Natural killer cell (primary cell): Measurements from ENCODE around the gene ABCA8. TPM values are rescaled to one million over a fixed set of nuclear protein-coding genes. Genes with fewer than 3 reads are reported as not detected.
"Not testable (repeated sequence)": the region's sequence is repeated elsewhere in the genome, so short reads cannot be mapped to it uniquely, and the experiment has no call there.

Source experiments
- ATAC-seq, 3 donors: fragments of 150-1000 bp in 2 of 3; fragments of 200-7000 bp in 1 of 3; cut with Tn5 transposase; 1 replicate in 1 of 3; 2 replicates in 2 of 3; pipeline ENCODE4 v1.10.0; 2021; ENCODE audit warnings: mild to moderate bottlenecking in 2 of 3, moderate library complexity in 2 of 3
- DNase-seq, 2 donors: peaks; one replicate each; pipeline versions ENCODE4 v3.0.0 to v3.0.0-alpha.2; 2013 to 2021; ENCODE audit warnings: mixed read lengths in 1 of 2
- H3K27ac ChIP-seq: one replicate; pipeline ENCODE4 v1.5.1; 2013; ENCODE audit warnings: mild to moderate bottlenecking, low read length
- H3K27me3 ChIP-seq: one replicate; pipeline ENCODE4 v1.6.1; 2013; ENCODE audit warnings: low read length; ENCODE audit not compliant: control insufficient read depth, insufficient read depth
- H3K36me3 ChIP-seq: one replicate; pipeline ENCODE4 v1.6.1; 2013; ENCODE audit warnings: low read length; ENCODE audit not compliant: control insufficient read depth, insufficient read depth
- H3K4me1 ChIP-seq: one replicate; pipeline ENCODE4 v1.6.1; 2013; ENCODE audit warnings: low read length; ENCODE audit not compliant: control insufficient read depth, insufficient read depth
- H3K4me3 ChIP-seq: one replicate; pipeline ENCODE4 v1.5.1; 2013; ENCODE audit warnings: low read length
- H3K9me3 ChIP-seq: one replicate; pipeline ENCODE4 v1.6.1; 2013; ENCODE audit warnings: low read length; ENCODE audit not compliant: control insufficient read depth, insufficient read depth
- H3K27ac Mint-ChIP-seq, 2 donors: one replicate each; pipeline ENCODE4 v1.8.0; 2022; ENCODE audit warnings: mild to moderate bottlenecking in 2 of 2, mixed read lengths in 2 of 2, moderate library complexity in 1 of 2
- H3K27me3 Mint-ChIP-seq, 2 donors: one replicate each; pipeline ENCODE4 v1.8.0; 2022; ENCODE audit warnings: low read depth in 2 of 2, mixed read lengths in 2 of 2
- H3K36me3 Mint-ChIP-seq: one replicate; pipeline ENCODE4 v1.8.0; 2022; ENCODE audit warnings: mixed read lengths
- H3K4me1 Mint-ChIP-seq, 2 donors: one replicate each; pipeline ENCODE4 v1.8.0; 2022; ENCODE audit warnings: mixed read lengths in 2 of 2
- H3K4me3 Mint-ChIP-seq: one replicate; pipeline ENCODE4 v1.8.0; 2022; ENCODE audit warnings: mild to moderate bottlenecking, moderate library complexity, mixed read lengths
- H3K9me3 Mint-ChIP-seq, 2 donors: one replicate each; pipeline ENCODE4 v1.8.0; 2022; ENCODE audit warnings: mixed read lengths in 2 of 2
- CTCF ChIP-seq: fragments of 200-600 bp; IDR thresholded peaks from one replicate; pipeline ENCODE4 v1.8.0; 2022; ENCODE audit warnings: antibody characterized with exemption
- WGBS: methylation state at CpG from one replicate; pipeline ENCODE4 v1.1.7; 2013; ENCODE audit warnings: missing lambda C conversion rate; ENCODE audit not compliant: insufficient coverage; 5-methylcytosine and 5-hydroxymethylcytosine counted together
- intact Hi-C: fragments of 100-400 bp; cut with micrococcal nuclease; formaldehyde crosslinking; loops from one replicate; pipeline ENCODE4 v1.14.2; 2022
- total RNA-seq, 4 donors: library from RNA; stranded (reverse); fragments of 120-200 nt in 1 of 4; gene quantifications; one replicate each; pipeline versions ENCODE4 v1.2.3 to v1.2.4, GENCODE V29; 2013 to 2022

The ABCA8 gene
- total RNA-seq, result not detected
- total RNA-seq (2013), result not detected

DNA sequence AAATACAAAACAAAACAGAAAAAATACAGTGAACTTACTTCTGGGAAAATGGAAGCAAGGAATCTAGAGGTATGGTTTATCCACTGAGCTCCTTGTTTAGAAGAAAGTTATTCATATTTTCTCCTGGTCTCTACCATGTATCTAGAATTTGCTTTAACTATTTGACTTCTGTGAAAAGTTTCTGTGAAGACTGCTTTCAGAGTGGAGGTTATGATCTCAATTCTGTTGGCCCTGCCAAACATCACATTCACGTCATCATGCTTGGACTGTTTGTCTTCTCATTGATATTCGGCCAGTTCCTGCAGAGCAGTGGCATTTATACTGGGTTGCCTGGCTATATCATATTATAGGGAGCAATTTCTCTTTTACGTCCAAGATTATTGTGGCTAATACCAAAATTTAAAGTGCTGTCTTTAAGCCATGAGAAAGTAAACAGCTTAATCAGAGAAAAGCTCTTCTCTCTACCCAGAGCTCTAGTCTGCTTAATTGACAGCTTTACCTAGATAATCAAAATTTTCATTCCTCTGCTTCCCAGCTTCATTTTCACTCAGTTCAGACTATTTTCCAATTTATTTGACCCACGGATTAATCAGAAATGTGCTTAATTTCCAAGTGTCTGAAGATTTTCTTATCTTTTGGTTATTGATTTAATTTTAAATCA lies at the start of gene ABCA8:
Gene ABCA8, minus strand, starts transcription at position 212 of the 661 bp plus-strand sequence. CDS start 13,358 bp downstream, outside the sequence.
- no peaks in the 10 kb centered on the region for H3K27me3 ChIP-seq
- no peak within 1 kb of the TSS for H3K4me3 ChIP-seq
- H3K27ac ChIP-seq, result no peak within 1 kb of the TSS
- H3K36me3 ChIP-seq, result no peaks in the 10 kb centered on the region
- H3K4me1 Mint-ChIP-seq, result no peaks in the 10 kb centered on the region
- H3K4me3 Mint-ChIP-seq, result no peak within 1 kb of the TSS
- 95% methylated on average over 3 of the region's 4 CpGs for WGBS
- peaks cover 3 to 10% of the 10 kb centered on the region in 2 donors for H3K27me3 Mint-ChIP-seq
- H3K36me3 Mint-ChIP-seq, result no peaks in the 10 kb centered on the region
- no peak for TF ChIP-seq CTCF
- DNase-seq, result no peak
- ATAC-seq, result no peak
- intact Hi-C loops, result no loop called here
- H3K9me3 ChIP-seq, result no peaks in the 10 kb centered on the region
- H3K4me1 ChIP-seq, result no peaks in the 10 kb centered on the region
- H3K9me3 Mint-ChIP-seq, result no peaks in the 10 kb centered on the region
- H3K27ac Mint-ChIP-seq, result no peak within 1 kb of the TSS

- H3K4me1 ChIP-seq, H3K4me3 Mint-ChIP-seq, H3K4me1 Mint-ChIP-seq, H3K9me3 Mint-ChIP-seq, H3K27me3 Mint-ChIP-seq, H3K9me3 ChIP-seq, H3K27me3 ChIP-seq, H3K27ac ChIP-seq, DNase-seq, H3K4me3 ChIP-seq, H3K27ac Mint-ChIP-seq, H3K36me3 Mint-ChIP-seq, intact Hi-C loops, ATAC-seq, H3K36me3 ChIP-seq: not testable (repeated sequence)
- WGBS, result 93% methylated on average over 15 of the region's 27 CpGs
These were observed 49.6 kb upstream of the ABCA8 start for GRCh38 chr17:69004759-69005158.

DNA sequence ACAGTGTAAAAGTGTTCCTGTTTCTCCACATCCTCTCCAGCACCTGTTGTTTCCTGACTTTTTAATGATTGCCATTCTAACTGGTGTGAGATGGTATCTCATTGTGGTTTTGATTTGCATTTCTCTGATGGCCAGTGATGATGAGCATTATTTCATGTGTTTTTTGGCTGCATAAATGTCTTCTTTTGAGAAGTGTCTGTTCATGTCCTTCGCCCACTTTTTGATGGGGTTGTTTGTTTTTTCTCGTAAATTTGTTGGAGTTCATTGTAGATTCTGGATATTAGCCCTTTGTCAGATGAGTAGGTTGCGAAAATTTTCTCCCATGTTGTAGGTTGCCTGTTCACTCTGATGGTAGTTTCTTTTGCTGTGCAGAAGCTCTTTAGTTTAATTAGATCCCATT lies 44.6 kb upstream of the ABCA8 start:
- not testable (repeated sequence) for H3K9me3 Mint-ChIP-seq, H3K4me3 ChIP-seq
- WGBS, result no CpG with 5 or more reads among the region's 3 CpGs

GRCh38 chr17:68993112-68993511 lies 37.9 kb upstream of the ABCA8 start:
- Histone ChIP-seq H3K27ac (no peak overlapping the region), H3K9me3 (no peaks in the 10 kb centered on the region), H3K4me3 (no peak overlapping the region), H3K4me1 (no peaks in the 10 kb centered on the region), H3K27me3 (no peaks in the 10 kb centered on the region), H3K36me3 (no peaks in the 10 kb centered on the region)
- ATAC-seq (no peak), DNase-seq (no peak)
- no peak overlapping the region for H3K27ac Mint-ChIP-seq
- H3K27me3 Mint-ChIP-seq, result peaks cover 0 to 6% of the 10 kb centered on the region in 2 donors
- WGBS, result 83% methylated on average over 4 of the region's 4 CpGs
- intact Hi-C loops, result no loop called here
- no peaks in the 10 kb centered on the region for H3K9me3 Mint-ChIP-seq
- H3K4me3 Mint-ChIP-seq, result no peak overlapping the region
- no peaks in the 10 kb centered on the region for H3K36me3 Mint-ChIP-seq
- no peaks in the 10 kb centered on the region for H3K4me1 Mint-ChIP-seq
- no peak for TF ChIP-seq CTCF

More for the DNA sequence above, 44.6 kb upstream of the ABCA8 start:
- H3K36me3 Mint-ChIP-seq, intact Hi-C loops, H3K4me3 Mint-ChIP-seq, H3K27me3 ChIP-seq, H3K27ac ChIP-seq, H3K9me3 ChIP-seq, H3K4me1 ChIP-seq, DNase-seq, ATAC-seq, H3K4me1 Mint-ChIP-seq, H3K36me3 ChIP-seq, H3K27me3 Mint-ChIP-seq, H3K27ac Mint-ChIP-seq: not testable (repeated sequence)
